MG63 (cell line): ENCODE data around the gene BCL11B. TPM values are rescaled to one million over a fixed set of nuclear protein-coding genes. Genes with fewer than 3 reads are reported as not detected.

ENCODE experiments used
- DNase-seq: peaks from one replicate; pipeline ENCODE4 v3.0.0-alpha.2; 2020
- H3K27me3 ChIP-seq: fragments of 250-450 bp; sonication (Bioruptor Pico); 2 replicates; pipeline ENCODE4 v1.5.1; 2020; ENCODE audit warnings: mild to moderate bottlenecking, moderate library complexity
- H3K36me3 ChIP-seq: fragments of 250-450 bp; sonication (Bioruptor Pico); 2 replicates; pipeline ENCODE4 v1.5.1; 2020; ENCODE audit warnings: mild to moderate bottlenecking, moderate library complexity
- H3K4me3 ChIP-seq: fragments of 250-450 bp; sonication (Bioruptor Pico); 2 replicates; pipeline ENCODE4 v1.5.1; 2020; ENCODE audit warnings: mild to moderate bottlenecking, moderate library complexity
- H3K9me3 ChIP-seq: fragments of 250-450 bp; sonication (Bioruptor Pico); 2 replicates; pipeline ENCODE4 v1.5.1; 2020; ENCODE audit warnings: mild to moderate bottlenecking, moderate library complexity
- total RNA-seq: library from RNA; depleted of rRNA; stranded (reverse); fragments of >200 nt; shearing (Covaris generic); gene quantifications from 2 replicates; pipeline ENCODE4 v1.2.3, GENCODE V29; 2014; ENCODE audit warnings: low replicate concordance

The BCL11B gene
- total RNA-seq, 1 experiment from 2014 or later, result not detected

DNA sequence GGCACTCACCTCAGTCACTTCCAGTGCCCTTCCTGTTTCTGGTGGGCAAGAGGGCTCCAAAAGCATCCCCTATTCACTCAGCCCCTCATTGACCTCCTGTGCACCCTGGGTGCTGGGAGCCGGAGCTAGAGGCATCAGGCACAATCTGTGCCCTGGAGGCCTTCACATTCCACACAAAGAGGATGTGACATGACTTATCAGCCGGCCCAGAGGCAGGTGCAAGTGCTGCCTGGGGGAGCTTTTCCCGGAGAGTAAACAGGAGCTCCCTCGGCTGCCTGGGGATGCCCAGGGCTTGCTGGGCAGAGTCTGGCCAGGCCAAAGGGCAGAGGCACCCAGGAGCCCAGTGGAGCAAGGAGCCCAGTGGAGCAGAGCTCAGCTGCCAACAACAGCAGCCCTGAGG, 64.5 kb downstream of the BCL11B start:
- Histone ChIP-seq H3K27me3 (no peaks in the 10 kb centered on the region), H3K9me3 (no peaks in the 10 kb centered on the region), H3K4me3 (no peak overlapping the region), H3K36me3 (no peaks in the 10 kb centered on the region)
- DNase-seq, result no peak

DNA sequence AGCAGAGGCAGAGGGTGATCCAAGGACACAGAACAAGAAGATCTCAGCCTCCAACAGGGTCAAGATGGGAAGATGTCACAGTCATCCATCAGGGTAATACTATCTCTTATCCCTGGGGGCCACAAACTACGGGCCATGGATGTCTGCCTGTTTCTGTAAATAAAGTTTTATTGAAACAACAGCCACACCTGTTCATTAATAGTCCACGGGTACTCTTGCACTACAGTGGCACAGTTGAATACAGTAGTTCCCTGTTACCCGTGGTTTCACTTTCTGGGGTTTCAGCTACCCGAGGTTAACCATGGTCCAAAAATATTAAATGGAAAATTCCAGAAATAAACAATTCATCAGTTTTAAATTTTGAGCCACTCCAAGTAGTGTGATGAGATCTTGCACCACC, 65.9 kb downstream of the BCL11B start:
- no peaks in the 10 kb centered on the region for H3K27me3 ChIP-seq

DNA sequence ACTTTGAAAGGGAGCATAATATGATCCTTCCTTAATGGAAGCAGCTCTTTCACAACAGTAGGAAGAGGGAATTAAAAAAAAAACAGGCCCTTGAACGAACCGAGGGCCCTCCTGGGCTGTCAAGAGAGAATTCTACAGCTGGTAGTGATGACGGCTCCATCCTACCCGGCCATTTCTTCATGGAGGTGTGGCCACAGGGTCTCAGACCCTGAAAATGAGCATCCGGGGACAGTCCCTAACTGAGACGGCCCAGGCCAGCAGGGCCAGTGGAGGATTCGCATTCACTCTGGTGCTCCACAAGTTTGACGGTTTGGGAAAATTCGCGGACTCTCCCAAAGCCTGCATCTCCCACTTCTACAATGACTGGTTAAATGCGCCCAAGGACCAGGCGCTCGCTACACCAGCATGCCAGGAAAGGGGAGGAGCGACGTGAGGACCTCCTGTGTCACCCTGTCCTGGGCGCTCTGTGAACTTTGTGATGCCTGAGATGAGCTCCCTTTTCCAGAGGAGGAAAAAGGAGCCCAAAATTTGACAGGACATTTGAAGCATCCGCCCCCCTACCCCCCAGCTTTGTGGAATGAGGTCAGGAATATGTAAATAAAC, 66.8 kb downstream of the BCL11B start:
- H3K27me3 ChIP-seq, result no peaks in the 10 kb centered on the region
- no peak overlapping the region for H3K4me3 ChIP-seq
- no peaks in the 10 kb centered on the region for H3K36me3 ChIP-seq
- no peaks in the 10 kb centered on the region for H3K9me3 ChIP-seq
- no peak for DNase-seq

More for the DNA sequence above, 65.9 kb downstream of the BCL11B start:
- H3K9me3 ChIP-seq, result no peaks in the 10 kb centered on the region
- DNase-seq, result no peak
- H3K4me3 ChIP-seq, result no peak overlapping the region
- no peaks in the 10 kb centered on the region for H3K36me3 ChIP-seq

DNA sequence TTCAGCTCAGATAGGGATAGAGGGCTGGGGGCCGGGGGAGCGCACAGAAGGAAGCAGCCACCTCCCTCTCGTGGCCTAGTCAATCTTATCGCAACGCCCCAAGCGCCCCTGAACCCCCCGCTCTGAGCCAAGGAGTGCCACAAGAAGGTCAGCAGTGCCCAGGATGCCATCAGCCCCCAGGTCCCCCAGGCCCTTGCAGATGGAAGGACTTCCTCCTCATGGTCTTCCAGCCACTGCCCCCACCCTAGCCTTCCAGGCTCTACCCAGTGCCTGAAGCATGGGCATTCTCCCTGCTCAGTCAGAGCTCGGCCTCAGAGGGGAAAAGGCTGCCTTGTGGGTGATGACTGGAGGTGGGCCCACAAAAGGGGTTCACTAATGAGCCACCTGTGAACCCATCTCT, 68.2 kb downstream of the BCL11B start:
- Histone ChIP-seq H3K4me3 (no peak overlapping the region), H3K27me3 (no peaks in the 10 kb centered on the region), H3K9me3 (no peaks in the 10 kb centered on the region), H3K36me3 (no peaks in the 10 kb centered on the region)
- no peak for DNase-seq

DNA sequence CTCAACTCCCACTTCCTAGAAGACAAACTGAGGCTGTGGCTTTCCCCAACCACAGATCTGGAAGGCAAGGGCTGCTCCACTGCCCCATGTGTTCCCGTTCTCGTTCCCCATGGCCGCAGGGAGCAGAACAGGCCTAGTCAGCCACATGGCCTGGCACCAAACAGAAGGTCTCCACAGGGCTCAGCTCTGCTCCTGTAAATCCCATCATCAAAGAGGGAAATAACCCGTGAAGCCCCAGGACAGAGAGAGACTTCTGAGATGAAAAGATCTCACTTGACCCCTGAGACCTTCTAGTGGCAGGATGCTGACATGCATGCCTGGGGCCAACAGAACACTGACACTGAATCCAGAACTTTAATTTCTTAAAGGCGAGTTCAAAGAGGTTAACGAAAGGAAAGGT, 68.9 kb downstream of the BCL11B start:
- no peaks in the 10 kb centered on the region for H3K27me3 ChIP-seq
- DNase-seq, result no peak
- no peaks in the 10 kb centered on the region for H3K36me3 ChIP-seq
- no peaks in the 10 kb centered on the region for H3K9me3 ChIP-seq
- no peak overlapping the region for H3K4me3 ChIP-seq

DNA sequence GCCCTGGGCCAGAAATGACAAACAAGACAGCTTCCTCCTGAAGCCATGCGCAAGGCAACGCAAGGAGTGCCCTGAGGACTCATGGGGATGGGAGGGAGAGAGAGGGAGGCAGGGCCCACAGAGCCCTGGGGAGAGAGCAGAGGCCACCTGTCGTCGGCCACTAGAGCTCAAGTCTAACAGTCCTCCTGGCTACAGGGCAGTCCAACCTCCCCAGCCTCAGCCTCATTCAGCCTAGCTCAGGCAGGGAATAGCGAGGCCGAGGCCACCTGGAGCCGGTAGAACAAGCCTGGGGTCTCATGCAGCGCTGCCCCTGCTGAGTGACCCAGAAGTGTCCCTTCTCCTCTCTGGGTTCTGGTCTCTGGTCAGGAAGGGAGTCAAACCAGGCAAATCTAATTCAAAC, 69.5 kb downstream of the BCL11B start:
- H3K9me3 ChIP-seq, result no peaks in the 10 kb centered on the region
- H3K36me3 ChIP-seq, result no peaks in the 10 kb centered on the region
- DNase-seq, result no peak
- H3K27me3 ChIP-seq, result no peaks in the 10 kb centered on the region
- H3K4me3 ChIP-seq, result no peak overlapping the region

DNA sequence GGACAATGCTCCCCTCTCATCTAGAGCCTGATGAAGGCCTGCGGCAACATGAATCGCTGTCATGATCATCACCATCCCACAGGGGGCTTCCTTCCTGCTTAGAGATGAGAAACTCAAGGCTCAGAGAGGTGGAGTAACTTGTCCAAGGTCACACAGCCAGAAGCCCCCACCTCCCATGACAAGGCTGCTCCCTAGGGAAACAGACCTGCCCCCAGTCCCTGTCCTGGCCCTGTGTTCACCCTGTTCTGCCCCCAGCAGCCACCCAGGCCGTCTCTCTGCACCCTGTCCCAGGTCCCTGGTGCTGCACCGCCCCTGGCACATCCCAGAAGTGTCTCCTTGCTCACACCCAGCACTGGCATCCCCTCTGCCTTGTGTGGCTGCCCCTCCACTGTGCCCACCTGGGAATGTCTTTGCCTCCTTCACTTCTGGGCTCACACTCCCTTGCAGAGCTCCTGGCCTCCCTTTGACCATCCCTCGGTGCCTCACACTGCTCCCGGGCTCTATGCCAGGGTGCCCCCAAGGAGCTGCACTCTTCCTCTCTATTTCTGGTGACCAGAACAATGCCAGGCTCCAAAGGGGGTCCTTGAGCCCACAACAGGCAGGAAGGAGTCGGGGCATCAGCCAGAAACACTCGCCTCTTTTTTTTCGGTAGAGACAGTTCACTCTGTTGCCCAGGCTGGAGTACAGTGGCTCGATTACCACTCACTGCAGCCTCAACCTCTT, 70.5 kb downstream of the BCL11B start:
- H3K4me3 ChIP-seq, result no peak overlapping the region
- no peaks in the 10 kb centered on the region for H3K36me3 ChIP-seq
- no peaks in the 10 kb centered on the region for H3K9me3 ChIP-seq
- DNase-seq, result no peak
- H3K27me3 ChIP-seq, result no peaks in the 10 kb centered on the region

DNA sequence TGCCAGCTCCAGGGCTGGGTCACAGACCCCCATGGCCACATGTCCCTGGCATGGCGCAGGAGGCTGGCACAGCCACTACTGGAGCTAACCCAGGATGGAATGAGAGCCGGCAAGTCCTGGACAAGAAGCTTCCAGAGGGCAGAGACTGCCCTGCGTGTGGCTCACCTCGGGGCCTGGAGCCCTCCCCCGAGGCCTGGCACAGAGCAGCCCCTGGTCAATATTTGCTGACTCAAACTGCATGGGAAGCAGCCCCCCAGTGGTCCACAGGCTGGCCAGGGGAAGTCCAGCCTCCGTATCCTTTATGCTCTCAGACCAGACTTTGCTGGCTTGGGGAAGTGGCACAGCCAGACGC, 71.4 kb downstream of the BCL11B start:
- H3K9me3 ChIP-seq, result no peaks in the 10 kb centered on the region
- no peak for DNase-seq
- no peak overlapping the region for H3K4me3 ChIP-seq
- H3K27me3 ChIP-seq, result no peaks in the 10 kb centered on the region
- no peaks in the 10 kb centered on the region for H3K36me3 ChIP-seq

DNA sequence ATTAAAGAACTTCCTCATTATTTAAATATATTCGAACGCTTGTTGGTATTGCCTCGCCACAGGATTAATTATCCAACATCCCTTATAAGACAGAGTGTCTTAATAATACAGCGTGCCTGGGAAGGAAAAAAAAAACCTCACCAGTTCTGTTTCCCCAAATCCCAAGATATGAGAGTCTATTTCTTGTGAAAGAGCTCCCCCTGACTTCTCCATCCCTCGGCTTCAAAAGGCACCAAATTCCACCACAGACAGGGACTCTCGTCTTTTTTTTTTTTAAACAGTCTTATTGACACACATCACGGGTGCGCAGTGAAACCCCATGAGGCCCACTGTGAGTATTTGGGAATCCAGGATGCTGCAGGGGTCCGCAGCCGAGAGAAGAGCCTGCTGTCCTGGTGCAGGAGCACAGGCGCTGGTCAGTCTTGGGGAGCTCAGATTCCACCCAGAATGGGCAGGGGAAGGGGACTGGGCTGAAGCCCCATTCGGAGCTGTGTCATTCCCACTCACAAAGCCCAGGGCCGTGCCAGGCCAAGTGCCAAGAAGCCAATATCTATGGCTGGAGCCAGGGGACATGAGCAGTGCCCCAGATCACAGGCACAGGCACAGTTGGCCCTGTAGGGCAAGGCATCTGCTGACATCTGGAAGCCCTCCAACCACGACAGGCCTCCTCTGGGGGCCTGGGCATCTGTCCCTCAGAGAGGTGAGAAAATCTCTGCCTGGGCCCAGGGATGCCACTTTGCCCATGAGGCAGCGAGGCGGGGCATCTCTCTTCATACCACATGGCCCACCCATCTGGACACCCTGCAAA, 71.9 kb downstream of the BCL11B start:
- no peaks in the 10 kb centered on the region for H3K9me3 ChIP-seq
- DNase-seq, result no peak
- no peaks in the 10 kb centered on the region for H3K27me3 ChIP-seq

DNA sequence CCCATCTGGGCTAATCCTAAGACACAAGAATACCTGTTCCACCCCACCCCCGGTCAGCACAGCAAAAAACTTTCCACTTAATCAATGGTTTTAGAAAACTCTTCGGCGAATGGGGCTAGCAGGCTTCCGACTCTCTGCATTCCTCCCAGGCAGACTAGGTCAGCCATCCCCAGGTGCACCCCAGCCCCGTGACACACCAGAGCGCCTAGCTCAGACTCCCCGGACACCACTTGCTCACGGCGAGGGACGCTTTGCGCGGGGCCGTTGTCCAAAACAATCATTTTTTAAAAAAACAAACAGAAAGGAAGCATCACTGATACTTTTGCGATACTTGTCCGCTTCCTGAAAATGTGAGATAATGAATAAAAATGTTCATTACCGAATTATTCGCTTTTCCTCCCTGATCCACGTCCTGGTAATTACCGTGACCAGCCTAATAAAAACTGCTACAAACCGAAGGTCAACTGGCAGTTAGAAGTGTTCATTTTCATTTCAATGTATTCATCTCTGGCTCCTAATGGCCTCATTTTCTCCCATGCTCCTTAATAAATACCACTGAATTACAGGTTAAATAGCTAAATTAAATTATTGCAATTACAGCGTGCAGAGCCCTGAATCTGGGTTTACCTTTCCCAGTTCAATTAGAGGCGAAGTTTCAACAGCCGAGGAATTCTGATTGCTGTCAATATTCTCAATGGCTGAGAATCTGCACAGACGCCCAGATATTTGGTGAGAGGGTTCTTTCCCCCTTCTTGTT, 73.1 kb downstream of the BCL11B start:
- no peak for DNase-seq
- H3K27me3 ChIP-seq, result no peaks in the 10 kb centered on the region
- H3K4me3 ChIP-seq, result no peak overlapping the region
- no peaks in the 10 kb centered on the region for H3K9me3 ChIP-seq
- no peaks in the 10 kb centered on the region for H3K36me3 ChIP-seq

More for the DNA sequence above, 71.9 kb downstream of the BCL11B start:
- no peaks in the 10 kb centered on the region for H3K36me3 ChIP-seq
- H3K4me3 ChIP-seq, result no peak overlapping the region

DNA sequence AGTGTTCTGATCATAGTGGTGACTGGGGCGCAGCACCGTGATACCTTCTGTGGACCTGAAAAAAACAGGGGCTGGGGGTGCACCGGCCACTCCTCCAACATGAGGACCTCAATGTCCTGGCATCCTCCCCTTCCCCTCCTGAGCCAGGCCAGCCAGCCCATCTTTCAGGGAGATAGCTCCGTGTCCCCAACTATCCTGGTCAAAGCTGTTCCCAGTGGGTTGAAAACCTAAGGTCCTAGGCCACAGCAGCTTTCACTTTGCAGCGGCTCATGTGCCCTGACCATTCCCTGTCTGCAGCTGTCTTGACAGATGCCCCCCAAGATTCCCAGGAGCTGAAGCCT, 75.7 kb downstream of the BCL11B start:
- Histone ChIP-seq H3K4me3 (no peak overlapping the region), H3K9me3 (no peaks in the 10 kb centered on the region), H3K36me3 (no peaks in the 10 kb centered on the region), H3K27me3 (no peaks in the 10 kb centered on the region)
- DNase-seq, result no peak

DNA sequence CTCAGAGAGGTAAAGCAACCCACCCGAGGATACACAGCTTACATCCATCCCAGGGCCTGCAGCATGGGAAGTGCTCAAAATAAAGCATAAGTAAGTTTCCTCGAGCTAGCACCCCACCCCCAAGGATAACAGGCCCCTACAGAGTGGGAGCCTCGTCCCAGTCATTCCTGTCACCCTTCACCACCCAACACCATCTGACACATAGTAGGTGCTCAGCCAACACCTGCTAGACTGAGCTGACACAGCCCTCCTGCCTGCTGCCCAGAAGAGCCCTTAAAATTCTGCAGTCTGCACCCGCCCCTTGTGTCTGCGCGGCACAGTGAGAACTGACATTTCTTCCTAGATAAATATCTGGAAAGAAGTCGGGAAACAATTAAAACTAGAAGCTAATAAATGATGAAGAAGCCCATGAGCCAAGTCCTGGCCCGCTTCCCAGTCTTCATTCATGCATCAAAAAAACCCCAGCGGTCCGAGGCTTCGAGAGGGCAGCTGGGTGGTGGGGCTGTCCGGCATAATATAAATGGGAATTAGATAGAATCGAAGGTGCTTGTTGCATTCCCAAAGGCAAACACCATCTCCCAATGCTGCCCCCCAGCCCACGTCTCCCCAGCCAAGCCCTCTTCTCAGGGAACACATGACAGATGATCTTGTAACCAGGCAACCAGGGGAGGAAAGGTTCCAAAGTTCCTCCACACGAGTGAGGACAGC, 76.2 kb downstream of the BCL11B start:
- no peak for DNase-seq
- Histone ChIP-seq H3K4me3 (no peak overlapping the region), H3K9me3 (no peaks in the 10 kb centered on the region), H3K36me3 (no peaks in the 10 kb centered on the region), H3K27me3 (no peaks in the 10 kb centered on the region)

DNA sequence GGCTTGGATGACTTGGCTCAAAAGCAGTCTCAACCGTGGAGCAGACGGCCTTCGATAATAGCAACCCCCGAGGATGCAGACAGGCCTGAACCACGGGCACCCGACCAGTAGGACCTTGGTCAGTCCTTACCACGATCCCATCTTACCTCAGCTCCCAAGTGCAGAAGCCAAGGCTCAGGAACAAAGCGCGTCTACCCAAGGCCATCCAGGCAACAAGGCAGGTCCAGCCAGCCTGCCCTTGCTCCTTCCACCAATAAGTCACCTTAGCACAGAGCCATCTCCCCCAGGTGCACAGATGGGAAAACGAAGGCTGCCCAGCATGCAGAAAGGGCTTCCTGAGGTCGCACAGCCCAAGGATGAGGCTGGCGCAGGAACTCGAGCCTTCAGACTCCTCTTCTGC, 77.3 kb downstream of the BCL11B start:
- Histone ChIP-seq H3K4me3 (no peak overlapping the region), H3K27me3 (no peaks in the 10 kb centered on the region), H3K9me3 (no peaks in the 10 kb centered on the region), H3K36me3 (no peaks in the 10 kb centered on the region)
- no peak for DNase-seq

DNA sequence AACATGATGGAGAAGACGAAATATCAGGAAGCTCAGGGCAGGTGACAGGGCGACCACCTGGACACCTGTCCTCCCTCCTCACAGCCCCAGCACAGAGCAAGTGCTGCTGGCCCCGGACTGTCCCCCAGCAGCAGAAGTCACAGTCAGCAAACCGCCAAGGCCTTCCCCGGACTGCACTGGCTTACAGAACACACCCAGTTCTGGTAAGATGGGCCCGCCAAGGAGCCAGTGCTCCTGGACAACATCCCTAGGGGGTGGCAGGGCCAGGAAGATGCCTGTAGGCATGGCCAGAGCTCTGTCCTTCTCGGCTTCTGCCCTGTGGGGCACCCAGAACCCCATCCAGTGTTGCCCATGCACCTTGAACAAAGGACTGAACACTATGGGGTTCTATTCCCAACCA, 77.9 kb downstream of the BCL11B start:
- H3K27me3 ChIP-seq, result no peaks in the 10 kb centered on the region
- H3K9me3 ChIP-seq, result no peaks in the 10 kb centered on the region
- DNase-seq, result no peak
- no peaks in the 10 kb centered on the region for H3K36me3 ChIP-seq
- H3K4me3 ChIP-seq, result no peak overlapping the region

DNA sequence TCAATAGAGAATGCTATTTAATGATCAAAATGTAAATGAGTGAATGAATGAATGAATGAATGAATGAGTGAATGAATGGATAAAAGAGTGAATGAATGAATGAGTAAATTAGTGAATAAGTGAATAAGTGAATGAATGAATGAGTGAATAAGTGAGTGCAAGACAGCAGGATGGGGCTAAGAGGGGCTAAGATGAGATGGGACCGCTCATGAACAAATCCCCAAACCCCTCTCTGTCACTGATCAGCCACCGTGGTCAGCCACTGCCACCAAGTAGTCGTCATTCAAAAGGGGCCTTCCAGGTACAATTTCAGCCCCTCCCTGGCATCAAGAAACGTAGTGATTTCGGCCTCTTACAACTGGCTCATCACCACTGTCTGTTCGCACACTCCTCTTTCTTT, 79.2 kb downstream of the BCL11B start:
- Histone ChIP-seq H3K27me3 (no peaks in the 10 kb centered on the region), H3K4me3 (no peak overlapping the region)

DNA sequence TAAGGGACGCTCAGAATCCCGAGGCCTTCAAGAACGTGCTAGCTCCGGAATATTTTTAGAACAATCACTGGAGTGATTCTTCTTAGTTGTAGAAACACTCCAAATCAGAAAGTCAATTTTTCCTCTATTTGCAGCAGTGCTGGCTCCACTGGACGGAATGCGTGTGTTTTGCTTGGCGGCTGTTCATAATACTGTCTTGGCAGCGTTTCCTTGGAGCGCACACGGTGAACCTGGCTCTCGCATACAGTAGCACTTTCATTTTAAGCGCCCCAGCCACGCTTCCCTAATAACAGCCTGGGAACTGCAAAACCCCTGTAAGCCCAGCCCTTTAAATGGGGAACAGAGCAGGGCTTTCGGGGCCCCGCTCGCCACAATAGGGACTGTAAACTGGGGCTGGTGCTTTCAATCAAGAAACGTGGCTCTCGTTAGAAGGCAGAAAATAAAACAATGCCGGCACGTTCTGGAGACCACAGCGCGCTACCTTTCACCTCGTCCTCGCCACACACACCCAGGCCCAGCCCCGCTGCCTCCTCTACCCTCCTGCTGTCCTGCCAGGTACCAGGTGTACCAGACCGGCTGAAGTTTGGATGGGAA, 79.9 kb downstream of the BCL11B start:
- peak; percentile 64 for DNase-seq
- Histone ChIP-seq H3K27me3 (no peaks in the 10 kb centered on the region), H3K4me3 (peak overlapping the region; percentile 35), H3K9me3 (no peaks in the 10 kb centered on the region), H3K36me3 (no peaks in the 10 kb centered on the region)

More for the DNA sequence above, 79.2 kb downstream of the BCL11B start:
- Histone ChIP-seq H3K36me3 (no peaks in the 10 kb centered on the region), H3K9me3 (no peaks in the 10 kb centered on the region)
- DNase-seq, result no peak
